ENCODE measurements around the gene UMODL1.

Gene UMODL1

GRCh38 chr21:42058631-42059111, 12.4 kb upstream of the UMODL1 start:
- ChIA-PET POLR2A (ENCODE audit: low non-redundant PET) (no interaction called here), CTCF (no interaction called here)
- no peak for DNase-seq (ENCODE audit: low spot score)
- TF ChIP-seq CTCF (conservative IDR thresholded peaks at IDR 0.05; ENCODE audit: low read depth) = no peak
- no peak overlapping the region for H3K27ac ChIP-seq

GRCh38 chr21:42059141-42059540, 12.0 kb upstream of the UMODL1 start:
- H3K27ac ChIP-seq = no peak overlapping the region
- no peak for DNase-seq (ENCODE audit: low spot score)
- POLR2A ChIA-PET (ENCODE audit: low non-redundant PET) = no interaction called here
- no peak for TF ChIP-seq CTCF (conservative IDR thresholded peaks at IDR 0.05; ENCODE audit: low read depth)
- CTCF ChIA-PET = no interaction called here

GRCh38 chr21:42059721-42060120, 11.4 kb upstream of the UMODL1 start:
- no peak for DNase-seq (ENCODE audit: low spot score)
- POLR2A ChIA-PET (ENCODE audit: low non-redundant PET) = no interaction called here
- CTCF ChIA-PET = interaction anchor here (0.6 kb wide), 1 partner anchor 106 kb away, joined by 3 read pairs; no protein-coding TSS in a partner anchor
- no peak overlapping the region for H3K27ac ChIP-seq
- TF ChIP-seq CTCF (conservative IDR thresholded peaks at IDR 0.05; ENCODE audit: low read depth) = no peak

- ChIA-PET CTCF (interaction anchor here (0.6 kb wide), 1 partner anchor 107 kb away, joined by 3 read pairs; no protein-coding TSS in a partner anchor), POLR2A (ENCODE audit: low non-redundant PET) (no interaction called here)
- no peak overlapping the region for H3K27ac ChIP-seq
- no peak for DNase-seq (ENCODE audit: low spot score)
- no peak for TF ChIP-seq CTCF (conservative IDR thresholded peaks at IDR 0.05; ENCODE audit: low read depth)
These were observed 11.0 kb upstream of the UMODL1 start for GRCh38 chr21:42060166-42060565.

- no peak for DNase-seq (ENCODE audit: low spot score)
- ChIA-PET POLR2A (ENCODE audit: low non-redundant PET) (no interaction called here), CTCF (interaction anchor here (0.6 kb wide), 1 partner anchor 55 kb away, joined by 3 read pairs; no protein-coding TSS in a partner anchor)
- TF ChIP-seq CTCF (conservative IDR thresholded peaks at IDR 0.05; ENCODE audit: low read depth) = no peak
- H3K27ac ChIP-seq = no peak overlapping the region
These were observed 9.7 kb upstream of the UMODL1 start for GRCh38 chr21:42061195-42061985.

GRCh38 chr21:42061986-42062235, 9.2 kb upstream of the UMODL1 start:
- no peak overlapping the region for H3K27ac ChIP-seq
- TF ChIP-seq CTCF (conservative IDR thresholded peaks at IDR 0.05; ENCODE audit: low read depth) = no peak
- POLR2A ChIA-PET (ENCODE audit: low non-redundant PET) = no interaction called here
- CTCF ChIA-PET = no interaction called here
- no peak for DNase-seq (ENCODE audit: low spot score)
